ENCODE measurements around the gene RBBP8. TPM values are rescaled to one million over a fixed set of nuclear protein-coding genes. Genes with fewer than 3 reads are reported as not detected.

Gene RBBP8
- polyA plus RNA-seq, 1 donor from 2014 or later: 19.5 TPM

GRCh38 chr18:23020555-23021294 lies 87.6 kb downstream of the RBBP8 start:
- Histone ChIP-seq H2AFZ (ENCODE audit: low read depth, low read length) (no peak overlapping the region), H3K27ac (ENCODE audit: low read length) (no peak overlapping the region), H3K36me3 (ENCODE audit: insufficient read depth, low read length) (no peaks in the 10 kb centered on the region), H3K4me2 (ENCODE audit: low read length) (no peak overlapping the region), H3K79me2 (replicated peaks; ENCODE audit: insufficient read depth, low read length) (no peaks in the 10 kb centered on the region), H3K9me2 (ENCODE audit: insufficient read depth, low read length) (no peaks in the 10 kb centered on the region), H3K9me3 (ENCODE audit: low read length) (no peaks in the 10 kb centered on the region), H4K20me1 (ENCODE audit: insufficient read depth) (no peaks in the 10 kb centered on the region), H3K9ac (ENCODE audit: low read length) (no peak overlapping the region), H3F3A (ENCODE audit: insufficient read depth, low read length, poor library complexity, severe bottlenecking) (no peaks in the 10 kb centered on the region), H3K4me3 (ENCODE audit: low read length) (no peak overlapping the region), H3K27me3 (ENCODE audit: insufficient read depth, low read depth, low read length) (no peaks in the 10 kb centered on the region)
- TF ChIP-seq TAF1 (IDR thresholded peaks at IDR 0.05; ENCODE audit: low read depth): no peak
- TF ChIP-seq POLR2AphosphoS5 (IDR thresholded peaks at IDR 0.05): no peak
- no peak for TF ChIP-seq MXI1 (conservative IDR thresholded peaks at IDR 0.05; ENCODE audit: poor library complexity, severe bottlenecking)
- no peak for TF ChIP-seq CTCF (IDR thresholded peaks at IDR 0.05; ENCODE audit: poor library complexity, severe bottlenecking)
- TF ChIP-seq REST (IDR thresholded peaks at IDR 0.05; ENCODE audit: borderline replicate concordance): no peak
- no peak for TF ChIP-seq EP300 (conservative IDR thresholded peaks at IDR 0.05; ENCODE audit: poor library complexity, severe bottlenecking)
- TF ChIP-seq RAD21 (conservative IDR thresholded peaks at IDR 0.05): no peak
- TF ChIP-seq SMC3 (conservative IDR thresholded peaks at IDR 0.05; ENCODE audit: poor library complexity): no peak

- Histone ChIP-seq H3F3A (ENCODE audit: insufficient read depth, low read length, poor library complexity, severe bottlenecking) (no peaks in the 10 kb centered on the region), H3K36me3 (ENCODE audit: insufficient read depth, low read length) (no peaks in the 10 kb centered on the region), H3K79me2 (replicated peaks; ENCODE audit: insufficient read depth, low read length) (no peaks in the 10 kb centered on the region), H3K9me2 (ENCODE audit: insufficient read depth, low read length) (no peaks in the 10 kb centered on the region), H3K27ac (ENCODE audit: low read length) (no peak overlapping the region), H3K4me3 (ENCODE audit: low read length) (no peak overlapping the region), H4K20me1 (ENCODE audit: insufficient read depth) (no peaks in the 10 kb centered on the region), H3K9ac (ENCODE audit: low read length) (no peak overlapping the region), H3K9me3 (ENCODE audit: low read length) (no peaks in the 10 kb centered on the region), H3K27me3 (ENCODE audit: insufficient read depth, low read depth, low read length) (no peaks in the 10 kb centered on the region), H2AFZ (ENCODE audit: low read depth, low read length) (no peak overlapping the region), H3K4me2 (ENCODE audit: low read length) (no peak overlapping the region)
- TF ChIP-seq MXI1 (conservative IDR thresholded peaks at IDR 0.05; ENCODE audit: poor library complexity, severe bottlenecking): no peak
- TF ChIP-seq REST (IDR thresholded peaks at IDR 0.05; ENCODE audit: borderline replicate concordance): no peak
- no peak for TF ChIP-seq EZH2 (IDR thresholded peaks at IDR 0.05; ENCODE audit: borderline replicate concordance, insufficient read depth, low read length, poor library complexity, severe bottlenecking)
- TF ChIP-seq SMC3 (conservative IDR thresholded peaks at IDR 0.05; ENCODE audit: poor library complexity): no peak
- TF ChIP-seq EP300 (conservative IDR thresholded peaks at IDR 0.05; ENCODE audit: poor library complexity, severe bottlenecking): no peak
- no peak for TF ChIP-seq CTCF (IDR thresholded peaks at IDR 0.05; ENCODE audit: poor library complexity, severe bottlenecking)
- TF ChIP-seq TAF1 (IDR thresholded peaks at IDR 0.05; ENCODE audit: low read depth): no peak
- TF ChIP-seq RAD21 (conservative IDR thresholded peaks at IDR 0.05): no peak
- TF ChIP-seq POLR2AphosphoS5 (IDR thresholded peaks at IDR 0.05): no peak
Observed at GRCh38 chr18:23021623-23022022, 88.5 kb downstream of the RBBP8 start.
